AG09319 (cell line): ENCODE data around the gene RCOR3.
"Not testable (repeated sequence)": the region's sequence is repeated elsewhere in the genome, so short reads cannot be mapped to it uniquely, and the experiment has no call there.

ENCODE experiments used
- DNase-seq: peaks from one replicate; pipeline ENCODE4 v3.0.0-alpha.2; 2010; ENCODE audit warnings: low read depth; ENCODE audit errors: extremely low read depth
- CTCF ChIP-seq: IDR thresholded peaks from 2 replicates; pipeline ENCODE4 v1.5.1; 2011; ENCODE audit warnings: low read depth, mild to moderate bottlenecking, inconsistent platforms, low read length, moderate library complexity

RCOR3 gene

GRCh38 chr1:211349741-211350140, 90.6 kb downstream of the RCOR3 start:
- DNase-seq = no peak
- TF ChIP-seq CTCF = no peak

GRCh38 chr1:211352055-211352454, 92.9 kb downstream of the RCOR3 start:
- DNase-seq = not testable (repeated sequence)

GRCh38 chr1:211352465-211352864, 93.3 kb downstream of the RCOR3 start:
- TF ChIP-seq CTCF = no peak
- no peak for DNase-seq

- DNase-seq = no peak
These were observed 93.9 kb downstream of the RCOR3 start for GRCh38 chr1:211352985-211353515.

GRCh38 chr1:211353562-211354212, 94.5 kb downstream of the RCOR3 start:
- no peak for DNase-seq
- TF ChIP-seq CTCF = no peak

More at GRCh38 chr1:211352985-211353515, 93.9 kb downstream of the RCOR3 start:
- TF ChIP-seq CTCF = peak; percentile 58

- no peak for DNase-seq
- TF ChIP-seq CTCF = no peak
These were observed 96.7 kb downstream of the RCOR3 start for GRCh38 chr1:211355873-211356272.

- DNase-seq = no peak
- TF ChIP-seq CTCF = no peak
These were observed 97.7 kb downstream of the RCOR3 start for GRCh38 chr1:211356723-211357407.
